Mucosa of gallbladder (tissue), 1 donor: ENCODE data around the gene EXOC4. TPM values are rescaled to one million over a fixed set of nuclear protein-coding genes. Genes with fewer than 3 reads are reported as not detected.

ENCODE experiments used
- DNase-seq: peaks from one replicate; pipeline ENCODE4 v3.0.0-alpha.2; 2020; ENCODE audit warnings: low spot score
- total RNA-seq: library from RNA; stranded (reverse); gene quantifications from one replicate; pipeline ENCODE4 v1.2.1, GENCODE V29; 2021
- donor health status: DM: no; HTN: no; CAD: no.

Gene EXOC4
- total RNA-seq, 1 donor from 2014 or later = 71.3 TPM

- no peak for DNase-seq
Measured at GRCh38 chr7:133428326-133428725, 175.4 kb downstream of the EXOC4 start.

- no peak for DNase-seq
Measured at GRCh38 chr7:133428876-133429275, 176.0 kb downstream of the EXOC4 start.

GRCh38 chr7:133429371-133429770 lies 176.5 kb downstream of the EXOC4 start:
- no peak for DNase-seq

GRCh38 chr7:133431134-133431724 lies 178.4 kb downstream of the EXOC4 start:
- no peak for DNase-seq

- no peak for DNase-seq
Measured at GRCh38 chr7:133433165-133433812, 180.4 kb downstream of the EXOC4 start.

GRCh38 chr7:133434246-133434865 lies 181.5 kb downstream of the EXOC4 start:
- DNase-seq = no peak

GRCh38 chr7:133436014-133436428 lies 183.1 kb downstream of the EXOC4 start:
- DNase-seq = no peak

- DNase-seq = no peak
Measured at GRCh38 chr7:133437544-133437943, 184.7 kb downstream of the EXOC4 start.

GRCh38 chr7:133442818-133443217 lies 189.9 kb downstream of the EXOC4 start:
- DNase-seq = no peak

- DNase-seq = no peak
Measured at GRCh38 chr7:133445617-133446016, 192.7 kb downstream of the EXOC4 start.

GRCh38 chr7:133448012-133448411 lies 195.1 kb downstream of the EXOC4 start:
- no peak for DNase-seq

GRCh38 chr7:133452577-133452976 lies 199.7 kb downstream of the EXOC4 start:
- DNase-seq = no peak

GRCh38 chr7:133458688-133459087 lies 205.8 kb downstream of the EXOC4 start:
- DNase-seq = no peak

- DNase-seq = no peak
Measured at GRCh38 chr7:133461421-133461820, 208.5 kb downstream of the EXOC4 start.

- DNase-seq = no peak
Measured at GRCh38 chr7:133475655-133476054, 222.8 kb downstream of the EXOC4 start.

GRCh38 chr7:133477791-133478190 lies 224.9 kb downstream of the EXOC4 start:
- DNase-seq = no peak

- DNase-seq = no peak
Measured at GRCh38 chr7:133478591-133479135, 225.8 kb downstream of the EXOC4 start.

GRCh38 chr7:133479456-133480065 lies 226.7 kb downstream of the EXOC4 start:
- DNase-seq = no peak

GRCh38 chr7:133480868-133481267 lies 228.0 kb downstream of the EXOC4 start:
- no peak for DNase-seq

GRCh38 chr7:133481676-133482075 lies 228.8 kb downstream of the EXOC4 start:
- no peak for DNase-seq

- no peak for DNase-seq
Measured at GRCh38 chr7:133482599-133482998, 229.7 kb downstream of the EXOC4 start.

- no peak for DNase-seq
Measured at GRCh38 chr7:133484086-133484485, 231.2 kb downstream of the EXOC4 start.

- DNase-seq = no peak
Measured at GRCh38 chr7:133489906-133490305, 237.0 kb downstream of the EXOC4 start.
